Neuron (in vitro differentiated cells): ENCODE data around the gene PLOD3.
"Not testable (repeated sequence)": the region's sequence is repeated elsewhere in the genome, so short reads cannot be mapped to it uniquely, and the experiment has no call there.

Source experiments
- H2AFZ ChIP-seq: one replicate; pipeline ENCODE4 v1.6.1; 2013; ENCODE audit warnings: low read depth, mild to moderate bottlenecking, inconsistent platforms, low read length, moderate library complexity
- H3K27me3 ChIP-seq: one replicate; pipeline ENCODE4 v1.6.1; 2013; ENCODE audit warnings: low read length; ENCODE audit not compliant: insufficient read depth
- H3K36me3 ChIP-seq: one replicate; pipeline ENCODE4 v1.6.1; 2013; ENCODE audit warnings: low read length; ENCODE audit not compliant: insufficient read depth
- H3K4me1 ChIP-seq: one replicate; pipeline ENCODE4 v1.6.1; 2013; ENCODE audit warnings: low read length; ENCODE audit not compliant: insufficient read depth
- H3K4me3 ChIP-seq: 2 replicates; pipeline ENCODE4 v1.5.1; 2013; ENCODE audit warnings: mild to moderate bottlenecking, low read length, moderate library complexity
- H3K9me3 ChIP-seq: one replicate; pipeline ENCODE4 v1.6.1; 2013; ENCODE audit warnings: low read length

The PLOD3 gene

DNA sequence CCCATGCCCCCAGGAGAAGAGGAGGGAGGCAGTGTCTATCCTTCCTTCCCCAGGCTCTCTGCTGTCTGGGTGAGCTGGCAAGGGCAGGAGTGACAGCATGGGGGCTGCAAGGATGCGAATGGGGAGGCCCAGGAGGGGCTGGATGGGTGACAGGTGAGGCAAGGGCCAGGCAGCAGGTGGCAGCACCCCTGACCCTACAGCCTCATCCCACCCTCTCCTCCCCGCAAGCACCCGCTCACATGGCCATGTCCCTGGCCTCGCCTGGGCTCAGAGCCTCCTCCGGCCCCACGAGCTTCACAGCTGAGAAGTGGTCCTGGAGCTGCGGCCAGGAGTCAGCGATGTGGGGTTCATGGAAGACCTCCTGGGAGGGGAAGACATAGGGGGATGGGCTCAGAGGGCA is 5.4 kb downstream of the PLOD3 start:
- peaks cover 6% of the 10 kb centered on the region for H3K4me1 ChIP-seq
- peaks cover 33% of the 10 kb centered on the region for H3K36me3 ChIP-seq
- H3K4me3 ChIP-seq, result no peak overlapping the region
- no peaks in the 10 kb centered on the region for H3K9me3 ChIP-seq
- no peak overlapping the region for H2AFZ ChIP-seq
- H3K27me3 ChIP-seq, result no peaks in the 10 kb centered on the region

DNA sequence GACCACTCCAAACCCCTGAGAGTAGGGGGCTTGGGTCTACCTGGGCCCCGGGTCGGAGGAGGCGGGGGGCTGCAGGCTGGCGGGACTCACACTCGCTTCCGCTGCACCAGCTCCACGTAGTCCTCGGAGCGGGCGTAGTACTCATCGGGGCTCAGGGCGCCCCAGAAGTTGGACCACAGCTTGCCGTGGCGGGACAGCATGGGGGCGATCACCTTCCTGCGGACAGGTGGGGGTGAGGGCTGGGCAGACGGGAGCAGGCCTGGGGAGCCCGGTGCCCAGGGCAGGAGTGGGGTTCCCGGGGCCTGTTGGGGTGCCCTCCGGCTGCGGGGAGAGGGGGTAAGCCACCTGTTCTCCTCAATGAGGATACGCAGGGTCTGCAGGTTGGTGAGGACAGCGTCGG is 5.9 kb downstream of the PLOD3 start:
- peaks cover 2% of the 10 kb centered on the region for H3K4me1 ChIP-seq
- peaks cover 35% of the 10 kb centered on the region for H3K36me3 ChIP-seq
- no peaks in the 10 kb centered on the region for H3K9me3 ChIP-seq

DNA sequence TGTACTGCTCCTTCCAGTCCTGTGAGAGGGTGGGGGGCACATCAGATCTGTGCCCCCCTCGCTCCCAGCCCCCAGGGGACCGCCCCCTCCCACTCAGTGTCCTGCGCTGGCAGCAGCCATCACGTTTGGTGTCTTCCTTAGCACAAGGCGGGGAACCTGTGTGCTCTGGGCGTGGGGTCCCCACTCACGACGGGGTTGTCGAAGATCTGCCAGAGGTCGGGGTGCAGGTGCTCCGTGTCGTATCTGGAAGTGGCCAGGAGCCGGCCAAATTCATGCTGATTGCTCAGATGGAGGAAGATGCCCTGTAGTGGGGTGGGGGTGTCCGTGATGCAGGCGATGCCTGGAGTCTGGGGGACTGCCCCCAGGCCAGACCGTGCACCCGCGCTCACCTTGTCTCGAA is 7.2 kb downstream of the PLOD3 start:
- H3K36me3 ChIP-seq, result peaks cover 34% of the 10 kb centered on the region
- no peak overlapping the region for H3K4me3 ChIP-seq
- H3K27me3 ChIP-seq, result no peaks in the 10 kb centered on the region
- no peaks in the 10 kb centered on the region for H3K4me1 ChIP-seq
- H2AFZ ChIP-seq, result no peak overlapping the region
- H3K9me3 ChIP-seq, result no peaks in the 10 kb centered on the region

More for the DNA sequence above, 5.9 kb downstream of the PLOD3 start:
- no peaks in the 10 kb centered on the region for H3K27me3 ChIP-seq
- H2AFZ ChIP-seq, result no peak overlapping the region
- no peak overlapping the region for H3K4me3 ChIP-seq

DNA sequence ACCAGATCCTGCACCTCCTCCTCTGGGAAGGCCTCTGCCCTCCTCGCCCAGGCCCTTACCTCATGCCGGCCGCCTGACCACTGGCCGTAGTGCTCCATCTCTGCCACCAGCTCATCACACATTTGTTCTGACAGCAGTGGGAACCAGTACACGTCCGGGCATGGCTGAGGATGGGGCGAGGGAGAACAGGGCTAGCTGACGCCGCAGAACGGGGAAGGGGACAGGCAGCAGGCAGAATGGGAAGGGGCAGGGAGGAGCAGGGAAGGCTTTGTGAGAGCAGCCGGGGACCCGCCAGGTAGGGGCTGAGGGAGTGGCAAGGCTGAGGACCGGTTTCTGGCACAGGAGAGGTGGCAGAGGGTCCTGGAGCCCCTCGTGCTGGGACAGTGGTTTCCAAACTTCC is 8.6 kb downstream of the PLOD3 start:
- Histone ChIP-seq H2AFZ (no peak overlapping the region), H3K36me3 (peaks cover 34% of the 10 kb centered on the region), H3K27me3 (no peaks in the 10 kb centered on the region), H3K9me3 (no peaks in the 10 kb centered on the region), H3K4me3 (no peak overlapping the region), H3K4me1 (no peaks in the 10 kb centered on the region)

DNA sequence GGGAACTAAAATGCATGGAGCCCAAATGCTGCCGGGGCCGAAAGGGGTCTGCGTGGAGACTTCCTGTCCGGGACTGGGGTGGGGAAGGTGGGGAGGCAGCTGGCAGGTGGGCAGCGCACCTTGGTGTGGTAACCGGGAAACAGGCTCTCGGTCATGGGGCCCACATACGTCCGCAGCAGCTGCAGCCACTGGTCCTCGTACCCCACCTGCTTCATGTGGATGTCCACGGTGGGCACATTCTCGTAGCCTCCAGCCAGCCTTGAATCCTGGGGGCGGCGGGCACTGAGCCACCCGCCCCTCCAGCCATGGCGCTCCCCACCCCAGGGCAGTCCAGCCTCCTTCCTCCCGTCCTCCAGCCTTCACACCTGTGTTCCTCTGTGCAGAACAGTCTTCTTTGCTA is 9.9 kb downstream of the PLOD3 start:
- Histone ChIP-seq H3K4me3 (no peak overlapping the region), H3K4me1 (no peaks in the 10 kb centered on the region), H2AFZ (no peak overlapping the region), H3K36me3 (peaks cover 34% of the 10 kb centered on the region), H3K27me3 (peaks cover 9% of the 10 kb centered on the region), H3K9me3 (no peaks in the 10 kb centered on the region)

DNA sequence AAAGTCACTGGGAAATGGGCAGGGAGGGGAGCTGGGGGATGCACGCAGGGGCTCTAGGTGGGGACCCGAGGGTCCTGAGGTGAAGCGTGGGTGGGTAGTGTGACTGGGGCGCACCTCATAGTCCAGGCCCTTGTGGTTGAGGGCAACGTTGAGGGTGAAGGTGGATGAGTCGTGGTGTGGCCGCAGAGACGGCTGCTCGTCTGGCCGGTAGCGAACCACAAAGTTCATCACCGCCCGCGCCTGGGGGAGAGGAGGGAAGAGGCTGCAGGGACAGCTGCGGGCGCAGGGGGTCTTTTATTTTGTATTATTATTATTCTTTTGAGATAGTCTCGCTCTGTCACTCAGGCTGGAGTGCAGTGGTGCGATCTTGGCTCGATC is 10.7 kb downstream of the PLOD3 start:
- no peak overlapping the region for H2AFZ ChIP-seq
- no peaks in the 10 kb centered on the region for H3K9me3 ChIP-seq
- peaks cover 15% of the 10 kb centered on the region for H3K27me3 ChIP-seq
- H3K36me3 ChIP-seq, result peaks cover 29% of the 10 kb centered on the region
- no peaks in the 10 kb centered on the region for H3K4me1 ChIP-seq
- H3K4me3 ChIP-seq, result no peak overlapping the region

DNA sequence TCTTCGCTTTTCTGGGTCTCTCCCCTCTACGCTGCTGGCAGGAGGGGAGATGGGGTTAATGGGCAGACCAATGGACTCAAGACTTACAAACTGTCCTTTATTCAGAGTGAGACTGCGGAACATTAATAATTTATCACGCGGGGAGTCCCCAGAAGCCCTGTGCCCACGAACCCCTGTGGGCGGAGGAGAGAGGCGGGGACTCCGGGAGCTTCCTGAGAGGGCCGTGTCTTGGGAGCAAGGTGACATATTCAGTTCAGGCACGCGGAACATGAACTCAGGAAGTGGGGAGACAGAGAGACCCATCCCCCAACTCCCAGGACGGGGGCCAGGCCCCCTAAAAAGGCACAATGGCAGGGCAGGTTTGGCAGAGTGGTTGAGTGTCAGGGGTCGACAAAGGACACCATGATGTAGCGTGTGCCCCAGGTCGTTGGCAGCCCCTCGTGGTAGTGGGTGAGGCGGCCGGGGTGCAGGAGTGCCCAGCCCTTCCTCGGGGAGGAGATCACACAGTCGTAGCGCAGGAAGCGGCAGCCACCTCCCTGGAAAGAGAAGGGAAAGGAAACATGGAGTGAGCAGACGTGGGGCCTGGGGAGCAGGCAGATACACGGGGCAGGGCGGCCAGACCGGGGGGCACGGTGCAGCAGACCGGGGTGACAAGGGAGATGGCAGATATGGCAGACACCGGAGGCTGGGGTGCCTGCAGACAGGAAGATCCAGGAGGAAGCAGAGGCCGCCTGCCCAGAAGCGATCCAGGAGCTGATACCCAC is 11.3 kb downstream of the PLOD3 start:
- Histone ChIP-seq H3K27me3 (peaks cover 15% of the 10 kb centered on the region), H3K9me3 (no peaks in the 10 kb centered on the region), H3K4me1 (peaks cover 3% of the 10 kb centered on the region), H3K36me3 (peaks cover 25% of the 10 kb centered on the region), H3K4me3 (no peak overlapping the region), H2AFZ (no peak overlapping the region)

DNA sequence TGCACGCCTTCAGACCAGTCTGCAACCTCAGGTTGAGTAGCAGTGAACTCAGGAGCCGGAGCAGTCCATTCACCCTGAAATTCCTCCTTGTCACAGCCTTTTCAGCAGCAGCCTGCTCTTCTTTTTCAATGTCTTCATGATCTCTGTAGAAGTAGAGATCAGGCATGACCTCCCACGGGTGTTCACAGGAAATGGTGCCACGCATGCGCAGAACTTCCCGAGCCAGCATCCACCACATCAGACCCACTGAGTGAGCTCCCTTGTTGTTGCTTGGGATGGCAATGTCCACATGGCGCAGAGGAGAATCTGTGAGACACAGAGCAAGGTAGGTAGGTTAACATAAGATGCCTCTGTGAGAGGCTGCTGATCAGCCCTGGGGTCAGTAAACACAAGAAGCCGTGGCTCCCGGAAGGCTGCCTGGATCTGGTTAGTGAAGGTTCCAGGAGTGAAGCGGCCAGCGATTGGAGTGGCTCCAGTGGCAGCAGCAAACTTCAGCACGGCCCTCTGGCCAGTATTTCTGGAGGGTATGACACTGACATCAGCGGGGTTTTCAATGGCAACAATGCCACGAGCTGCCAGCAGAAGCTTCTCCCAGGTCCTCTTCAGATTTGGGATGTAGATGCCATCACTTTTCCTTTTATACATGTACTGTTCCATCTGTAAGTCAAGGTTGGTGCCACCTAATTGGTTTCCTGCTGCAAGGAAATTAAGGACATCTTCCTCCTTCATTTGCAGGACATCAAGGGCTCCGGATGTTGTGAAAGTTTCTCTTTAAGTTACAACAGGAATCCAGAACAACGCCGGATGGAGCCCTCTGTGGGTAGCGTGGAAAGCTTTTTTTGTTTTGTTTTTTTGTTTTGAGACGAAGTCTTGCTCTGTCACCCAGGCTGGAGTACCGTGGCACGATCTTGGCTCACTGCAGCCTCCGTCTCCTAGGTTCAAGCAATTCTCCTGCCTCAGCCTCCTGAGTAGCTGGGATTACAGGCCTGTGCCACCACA is 13.3 kb downstream of the PLOD3 start:
- H3K4me1 ChIP-seq, result peaks cover 12% of the 10 kb centered on the region
- not testable (repeated sequence) for H3K4me3 ChIP-seq

DNA sequence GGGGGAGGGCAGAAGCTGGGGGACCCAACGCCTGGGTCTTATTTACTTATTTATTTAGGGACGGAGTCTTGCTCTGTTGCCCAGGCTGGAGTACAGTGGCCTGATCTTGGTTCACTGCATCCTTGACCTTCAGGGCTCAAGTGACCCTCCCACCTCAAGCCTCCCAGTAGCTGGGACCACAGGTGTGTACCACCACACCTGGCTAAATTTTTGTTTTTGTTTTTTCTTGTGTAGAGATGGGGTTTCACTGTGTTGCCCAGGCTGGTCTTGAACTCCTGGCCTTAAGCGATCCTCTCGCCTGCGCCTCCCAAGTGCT is 14.8 kb downstream of the PLOD3 start:
- peaks cover 7% of the 10 kb centered on the region for H3K36me3 ChIP-seq

More for the DNA sequence above, 13.3 kb downstream of the PLOD3 start:
- H2AFZ ChIP-seq, H3K9me3 ChIP-seq: not testable (repeated sequence)
- Histone ChIP-seq H3K27me3 (peaks cover 15% of the 10 kb centered on the region), H3K36me3 (peaks cover 15% of the 10 kb centered on the region)

DNA sequence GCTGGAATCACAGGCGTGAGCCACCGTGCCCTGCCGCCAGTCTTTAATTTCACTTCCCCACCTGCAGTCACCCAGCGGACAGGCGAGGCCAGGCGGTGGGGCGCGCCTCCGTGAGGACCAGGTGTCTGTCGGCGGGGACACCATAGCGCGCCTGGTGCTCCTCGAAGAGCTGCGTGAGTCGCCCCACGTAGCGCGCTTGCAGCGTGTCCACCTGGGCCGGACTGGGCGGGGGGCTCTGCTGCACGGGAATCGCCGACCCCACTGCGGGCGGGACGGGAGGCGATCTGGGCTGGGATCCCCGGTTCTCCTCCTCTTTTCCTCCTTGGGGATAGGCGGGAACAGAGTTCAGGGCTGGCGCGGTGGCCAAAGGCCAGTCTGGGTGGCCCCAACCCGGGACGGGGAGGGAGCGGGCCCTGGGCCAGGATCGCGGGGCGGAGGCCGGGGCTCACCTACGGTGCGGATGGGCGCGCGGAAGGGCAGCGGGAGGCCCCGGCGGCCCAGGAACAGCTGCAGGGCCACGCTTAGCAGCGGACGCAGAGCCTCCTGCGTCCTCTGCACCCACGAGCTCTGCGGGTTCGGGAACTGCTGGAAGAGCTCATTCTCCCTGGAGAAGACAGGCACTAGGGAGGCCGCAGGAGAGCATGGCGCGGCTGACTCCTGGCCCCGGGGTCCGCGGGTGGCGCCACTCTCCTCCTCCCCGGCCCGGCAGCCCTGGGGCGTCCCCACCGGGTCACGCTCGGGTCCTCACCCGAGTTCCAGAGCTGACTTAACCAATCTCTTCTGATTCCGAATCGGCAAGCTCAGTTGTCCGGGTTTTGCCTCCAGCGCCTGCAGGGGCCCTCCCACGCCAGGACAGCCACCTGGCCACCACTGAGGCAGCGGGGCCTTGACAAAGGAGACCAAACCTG is 15.4 kb downstream of the PLOD3 start:
- H3K36me3 ChIP-seq, result peaks cover 5% of the 10 kb centered on the region
- peaks cover 15% of the 10 kb centered on the region for H3K27me3 ChIP-seq
- no peak overlapping the region for H2AFZ ChIP-seq
- H3K4me3 ChIP-seq, result no peak overlapping the region
- peaks cover 12% of the 10 kb centered on the region for H3K4me1 ChIP-seq
- H3K9me3 ChIP-seq, result no peaks in the 10 kb centered on the region

More for the DNA sequence above, 14.8 kb downstream of the PLOD3 start:
- Histone ChIP-seq H3K27me3 (peaks cover 15% of the 10 kb centered on the region), H3K4me3 (no peak overlapping the region), H2AFZ (no peak overlapping the region), H3K9me3 (no peaks in the 10 kb centered on the region), H3K4me1 (peaks cover 12% of the 10 kb centered on the region)

DNA sequence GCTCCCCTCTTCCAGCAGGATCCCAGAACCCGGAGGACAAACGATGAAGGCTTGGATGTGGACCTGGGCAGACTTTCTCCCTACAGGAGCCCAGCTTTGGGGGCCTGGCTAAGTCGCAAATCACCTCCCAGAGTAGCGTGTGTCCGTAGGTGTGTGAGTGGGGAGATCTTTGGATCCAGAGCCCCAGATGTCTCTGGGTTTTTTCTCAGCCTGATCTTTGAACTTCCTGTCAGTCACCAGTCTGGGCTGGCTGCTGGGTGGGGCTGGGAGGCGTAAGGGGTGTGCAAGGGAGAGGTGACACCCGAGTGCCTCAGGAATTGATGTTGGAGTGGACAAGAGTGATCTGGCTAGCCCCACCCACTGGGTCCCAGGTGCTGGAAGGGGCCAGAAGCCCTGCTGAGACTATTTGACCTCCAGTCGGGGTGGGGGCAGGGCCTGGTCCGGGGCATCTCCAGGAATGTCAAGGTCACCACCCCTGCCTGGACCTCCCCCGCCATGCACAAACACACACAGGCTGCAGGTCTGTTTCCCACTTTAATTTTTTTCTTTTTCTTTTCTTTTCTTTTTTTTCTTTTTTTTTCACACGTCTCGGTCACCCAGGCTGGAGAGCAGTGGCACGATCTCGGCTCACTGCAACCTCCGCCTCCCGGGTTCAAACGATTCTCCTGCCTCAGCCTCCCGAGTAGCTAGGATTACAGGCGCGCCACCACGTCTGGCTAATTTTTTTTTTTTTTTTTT is 16.4 kb downstream of the PLOD3 start, which contains the start of gene MOGAT3:
Gene MOGAT3, minus strand, starts transcription at position 175 of the 738 bp plus-strand sequence. CDS start 182 bp downstream, outside the sequence.
- Histone ChIP-seq H3K36me3 (no peaks in the 10 kb centered on the region), H2AFZ (no peak within 1 kb of the TSS), H3K27me3 (peaks cover 15% of the 10 kb centered on the region), H3K4me1 (peaks cover 12% of the 10 kb centered on the region), H3K9me3 (no peaks in the 10 kb centered on the region), H3K4me3 (no peak within 1 kb of the TSS)

DNA sequence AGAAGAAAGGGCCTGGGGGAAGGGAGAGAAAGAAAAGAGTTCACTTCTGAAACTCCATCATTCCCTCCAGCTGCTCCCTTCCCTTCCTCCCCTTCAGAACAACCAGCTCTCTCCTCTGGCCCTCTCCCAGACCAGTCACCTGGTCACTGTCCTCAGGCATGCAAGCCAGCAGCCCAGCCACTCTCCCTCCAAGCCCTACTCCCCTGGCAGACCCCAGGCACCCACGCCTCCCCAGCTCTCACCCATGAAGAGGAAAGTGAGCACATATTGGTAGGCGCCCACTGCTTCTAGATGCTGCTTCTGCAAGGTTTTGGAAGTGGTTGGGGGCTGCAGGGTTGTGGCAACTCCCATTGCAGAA is 16.9 kb downstream of the PLOD3 start:
- H2AFZ ChIP-seq, result no peak overlapping the region
- H3K4me3 ChIP-seq, result no peak overlapping the region
- peaks cover 15% of the 10 kb centered on the region for H3K27me3 ChIP-seq
- no peaks in the 10 kb centered on the region for H3K9me3 ChIP-seq
- no peaks in the 10 kb centered on the region for H3K36me3 ChIP-seq
- H3K4me1 ChIP-seq, result peaks cover 12% of the 10 kb centered on the region
